AG04450 (cell line): Measurements from ENCODE around the gene MAML3. TPM values are rescaled to one million over a fixed set of nuclear protein-coding genes. Genes with fewer than 3 reads are reported as not detected.

Source experiments
- CTCF ChIA-PET: fragments of 300-600, 350-600 bp; formaldehyde crosslinking; extraction: SDS; loops from one replicate; lab custom pipeline; 2022; ENCODE audit warnings: antibody characterized with exemption, inconsistent platforms; lab: Charles Lee
- POLR2A ChIA-PET: fragments of 350-600 bp; formaldehyde crosslinking; extraction: SDS; loops from one replicate; lab custom pipeline; 2021; ENCODE audit warnings: antibody characterized with exemption, inconsistent platforms; lab: Yijun Ruan, JAX
- DNase-seq: peaks from one replicate; pipeline ENCODE4 v3.0.0-alpha.2; 2011; ENCODE audit warnings: low read depth, low spot score
- H3K27ac ChIP-seq: one replicate; pipeline ENCODE4 v1.5.1; 2012; ENCODE audit warnings: low read depth, low read length, control low read depth
- H3K27me3 ChIP-seq: one replicate; pipeline ENCODE4 v1.6.0; 2012; ENCODE audit warnings: low read length; ENCODE audit not compliant: control insufficient read depth, insufficient read depth
- H3K4me3 ChIP-seq: 2 replicates; pipeline ENCODE4 v1.5.1; 2011; ENCODE audit warnings: mild to moderate bottlenecking, low read depth, low read length, control low read depth
- H3K9me3 ChIP-seq: 2 replicates; pipeline ENCODE4 v1.5.1; 2012; ENCODE audit warnings: low read length; ENCODE audit not compliant: control insufficient read depth, insufficient read depth
- polyA plus RNA-seq: library from polyadenylated mRNA; depleted of rRNA; stranded (reverse); fragments of >200 nt; gene quantifications from 2 replicates; pipeline ENCODE4 v1.2.3, GENCODE V29; 2011
- TF ChIP-seq, protein P1 (sequence below): IDR thresholded peaks from 2 replicates; pipeline ENCODE4 v1.5.1; 2011; ENCODE audit warnings: low read depth, low read length, control low read depth, inconsistent platforms

Gene MAML3
- polyA plus RNA-seq, 1 experiment, result 4.1 TPM

GRCh38 chr4:139726615-139727014 lies 427.4 kb downstream of the MAML3 start:
- Histone ChIP-seq H3K4me3 (no peak overlapping the region), H3K27ac (no peak overlapping the region), H3K9me3 (no peaks in the 10 kb centered on the region), H3K27me3 (no peaks in the 10 kb centered on the region)
- TF ChIP-seq, protein P1, sequence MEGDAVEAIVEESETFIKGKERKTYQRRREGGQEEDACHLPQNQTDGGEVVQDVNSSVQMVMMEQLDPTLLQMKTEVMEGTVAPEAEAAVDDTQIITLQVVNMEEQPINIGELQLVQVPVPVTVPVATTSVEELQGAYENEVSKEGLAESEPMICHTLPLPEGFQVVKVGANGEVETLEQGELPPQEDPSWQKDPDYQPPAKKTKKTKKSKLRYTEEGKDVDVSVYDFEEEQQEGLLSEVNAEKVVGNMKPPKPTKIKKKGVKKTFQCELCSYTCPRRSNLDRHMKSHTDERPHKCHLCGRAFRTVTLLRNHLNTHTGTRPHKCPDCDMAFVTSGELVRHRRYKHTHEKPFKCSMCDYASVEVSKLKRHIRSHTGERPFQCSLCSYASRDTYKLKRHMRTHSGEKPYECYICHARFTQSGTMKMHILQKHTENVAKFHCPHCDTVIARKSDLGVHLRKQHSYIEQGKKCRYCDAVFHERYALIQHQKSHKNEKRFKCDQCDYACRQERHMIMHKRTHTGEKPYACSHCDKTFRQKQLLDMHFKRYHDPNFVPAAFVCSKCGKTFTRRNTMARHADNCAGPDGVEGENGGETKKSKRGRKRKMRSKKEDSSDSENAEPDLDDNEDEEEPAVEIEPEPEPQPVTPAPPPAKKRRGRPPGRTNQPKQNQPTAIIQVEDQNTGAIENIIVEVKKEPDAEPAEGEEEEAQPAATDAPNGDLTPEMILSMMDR, result no peak
- no peak for DNase-seq
- ChIA-PET CTCF (no interaction called here), POLR2A (no interaction called here)

DNA sequence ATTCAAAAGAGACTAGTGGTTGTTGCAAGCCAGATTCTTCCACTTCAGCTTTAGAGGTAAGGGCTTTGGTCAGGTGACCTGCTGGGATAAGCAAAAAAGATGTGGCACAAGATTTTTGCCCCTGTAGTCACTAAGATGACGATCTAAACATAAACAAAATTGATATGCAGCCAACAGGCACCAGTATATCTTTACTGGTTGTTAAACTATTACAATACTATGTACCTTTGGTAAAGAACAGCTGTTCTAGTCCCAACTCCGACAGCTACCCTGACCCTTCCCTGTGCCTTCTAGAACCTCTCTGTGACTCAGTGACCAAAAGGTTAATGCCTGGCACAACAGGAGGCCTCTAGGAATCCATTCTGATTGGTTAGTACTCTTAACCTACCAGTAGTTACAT lies 428.7 kb downstream of the MAML3 start:
- H3K27ac ChIP-seq, result no peak overlapping the region
- TF ChIP-seq, protein P1, result no peak
- no peaks in the 10 kb centered on the region for H3K9me3 ChIP-seq
- ChIA-PET CTCF (no interaction called here), POLR2A (no interaction called here)
- no peak overlapping the region for H3K4me3 ChIP-seq
- no peak for DNase-seq
- no peaks in the 10 kb centered on the region for H3K27me3 ChIP-seq

DNA sequence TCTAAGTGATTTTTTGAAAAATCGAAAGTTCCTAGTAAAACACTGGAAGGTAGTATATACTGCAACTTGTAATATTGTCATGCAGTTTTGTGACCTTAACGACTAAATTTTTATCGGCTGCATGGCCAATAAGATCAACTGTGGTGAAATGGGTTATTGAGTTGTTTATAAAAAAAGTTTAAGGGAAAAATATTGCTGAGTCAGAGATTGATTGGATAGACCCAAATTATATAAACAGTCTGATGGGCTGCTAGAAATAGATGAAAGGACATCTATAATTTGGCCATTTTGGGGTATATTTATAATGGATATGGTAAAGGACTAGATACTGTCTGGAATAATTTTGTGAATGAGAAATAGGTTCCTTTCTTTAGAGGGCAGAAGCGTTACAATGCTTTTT lies 432.2 kb downstream of the MAML3 start:
- POLR2A ChIA-PET, result no interaction called here
- no peak for DNase-seq
- TF ChIP-seq, protein P1, result no peak
- H3K9me3 ChIP-seq, result no peaks in the 10 kb centered on the region
- no peak overlapping the region for H3K27ac ChIP-seq
- CTCF ChIA-PET, result no interaction called here
- no peaks in the 10 kb centered on the region for H3K27me3 ChIP-seq
- H3K4me3 ChIP-seq, result no peak overlapping the region

- ChIA-PET CTCF (interaction anchor here (1.1 to 1.2 kb wide), 2 partner anchors 14 to 64 kb away, joined by 3 read pairs; no protein-coding TSS in a partner anchor), POLR2A (no interaction called here)
- no peak for DNase-seq
- TF ChIP-seq, protein P1, result no peak
- H3K27me3 ChIP-seq, result no peaks in the 10 kb centered on the region
- H3K9me3 ChIP-seq, result no peaks in the 10 kb centered on the region
- H3K27ac ChIP-seq, result no peak overlapping the region
- no peak overlapping the region for H3K4me3 ChIP-seq
These were observed 433.2 kb downstream of the MAML3 start for GRCh38 chr4:139720806-139721205.

- no peak overlapping the region for H3K27ac ChIP-seq
- TF ChIP-seq, protein P1, result no peak
- DNase-seq, result no peak
- H3K4me3 ChIP-seq, result no peak overlapping the region
- H3K27me3 ChIP-seq, result no peaks in the 10 kb centered on the region
- POLR2A ChIA-PET, result no interaction called here
- H3K9me3 ChIP-seq, result no peaks in the 10 kb centered on the region
- CTCF ChIA-PET, result no interaction called here
These were observed 434.4 kb downstream of the MAML3 start for GRCh38 chr4:139719381-139720101.
